ENCODE data around the gene ADK. TPM values are rescaled to one million over a fixed set of nuclear protein-coding genes. Genes with fewer than 3 reads are reported as not detected.

ADK gene
- total and polyA plus RNA-seq, 2 donors (not counting 3 experiments of a cell fraction or from before 2014, with no cell fraction given) = 11.7 to 46.5 TPM

GRCh38 chr10:74322565-74322964, 171.5 kb downstream of the ADK start:
- DNase-seq (ENCODE audit: low read depth, low spot score) = no peak
- no peak overlapping the region for H3K4me2 ChIP-seq (ENCODE audit: insufficient read depth, low read length)
- H3K36me3 ChIP-seq (ENCODE audit: control insufficient read depth in 2 of 2, extremely low read depth in 1 of 2, insufficient read depth in 2 of 2, low read length in 2 of 2) = no peaks in the 10 kb centered on the region
- no peak for FAIRE-seq
- no peak overlapping the region for H3K27ac ChIP-seq (ENCODE audit: insufficient read depth, low read depth, low read length)
- ChIA-PET CTCF (interaction anchor here (1.1 to 1.8 kb wide), 2 partner anchors 15 to 17 kb away, joined by 3 to 5 read pairs; no protein-coding TSS in a partner anchor), POLR2A (no interaction called here)
- no peaks in the 10 kb centered on the region for H4K20me1 ChIP-seq (replicated peaks; ENCODE audit: control insufficient read depth, extremely low read depth, insufficient read depth, low read length)
- no peaks in the 10 kb centered on the region for H3K4me1 ChIP-seq (ENCODE audit: control insufficient read depth, extremely low read depth, insufficient read depth, low read length)
- H3K4me3 ChIP-seq (replicated peaks in 1 of 3; ENCODE audit: insufficient read depth in 1 of 3, low read depth in 1 of 3, low read length in 3 of 3) = no peak overlapping the region
- dilution Hi-C loops (cut with MboI; ENCODE audit: extremely low pct_ligation_motif_present, low sequenced_read_pairs) = no loop called here
- H3K9ac ChIP-seq (replicated peaks; ENCODE audit: extremely low read depth, insufficient read depth, low read length) = no peak overlapping the region
- no peaks in the 10 kb centered on the region for H3K27me3 ChIP-seq (ENCODE audit: control insufficient read depth in 2 of 2, insufficient read depth in 2 of 2, low read length in 2 of 2)
- no peaks in the 10 kb centered on the region for H3K9me3 ChIP-seq (replicated peaks; ENCODE audit: control insufficient read depth, insufficient read depth, low read length)
- H3K9me1 ChIP-seq (replicated peaks; ENCODE audit: control insufficient read depth, extremely low read depth, insufficient read depth, low read length) = no peaks in the 10 kb centered on the region
- intact Hi-C loops (cut with micrococcal nuclease) = no loop called here
- no peak overlapping the region for H2AFZ ChIP-seq (ENCODE audit: low read depth, low read length)
- H3K79me2 ChIP-seq (ENCODE audit: control insufficient read depth, insufficient read depth, low read length) = peaks cover 40% of the 10 kb centered on the region
- no TSS peak for BruUV-seq (replicated peaks)
- TF ChIP-seq GATA2 (IDR thresholded peaks at IDR 0.05; ENCODE audit: insufficient read depth, insufficient read length, low read depth, low read length) (no peak), MAX (IDR thresholded peaks at IDR 0.05; ENCODE audit: insufficient read depth, insufficient read length) (no peak), EZH2 (IDR thresholded peaks at IDR 0.05; ENCODE audit: borderline replicate concordance, low read depth, low read length, severe bottlenecking) (no peak), POLR2AphosphoS5 (IDR thresholded peaks at IDR 0.05; ENCODE audit: insufficient read depth, low read depth, low read length) (no peak), FOS (IDR thresholded peaks at IDR 0.05; ENCODE audit: borderline replicate concordance, insufficient read depth, low read length) (no peak), POLR2A (IDR thresholded peaks at IDR 0.05; ENCODE audit: low read depth, low read length) (no peak)
- TF ChIP-seq, protein P1, sequence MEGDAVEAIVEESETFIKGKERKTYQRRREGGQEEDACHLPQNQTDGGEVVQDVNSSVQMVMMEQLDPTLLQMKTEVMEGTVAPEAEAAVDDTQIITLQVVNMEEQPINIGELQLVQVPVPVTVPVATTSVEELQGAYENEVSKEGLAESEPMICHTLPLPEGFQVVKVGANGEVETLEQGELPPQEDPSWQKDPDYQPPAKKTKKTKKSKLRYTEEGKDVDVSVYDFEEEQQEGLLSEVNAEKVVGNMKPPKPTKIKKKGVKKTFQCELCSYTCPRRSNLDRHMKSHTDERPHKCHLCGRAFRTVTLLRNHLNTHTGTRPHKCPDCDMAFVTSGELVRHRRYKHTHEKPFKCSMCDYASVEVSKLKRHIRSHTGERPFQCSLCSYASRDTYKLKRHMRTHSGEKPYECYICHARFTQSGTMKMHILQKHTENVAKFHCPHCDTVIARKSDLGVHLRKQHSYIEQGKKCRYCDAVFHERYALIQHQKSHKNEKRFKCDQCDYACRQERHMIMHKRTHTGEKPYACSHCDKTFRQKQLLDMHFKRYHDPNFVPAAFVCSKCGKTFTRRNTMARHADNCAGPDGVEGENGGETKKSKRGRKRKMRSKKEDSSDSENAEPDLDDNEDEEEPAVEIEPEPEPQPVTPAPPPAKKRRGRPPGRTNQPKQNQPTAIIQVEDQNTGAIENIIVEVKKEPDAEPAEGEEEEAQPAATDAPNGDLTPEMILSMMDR (IDR thresholded peaks at IDR 0.05; ENCODE audit: extremely low read depth in 1 of 2, insufficient read depth in 1 of 2, low read depth in 1 of 2, low read length in 2 of 2) = no peak

Data from endothelial cell of umbilical vein (primary cell).